ENCODE measurements around the gene TOR1A. TPM values are rescaled to one million over a fixed set of nuclear protein-coding genes. Genes with fewer than 3 reads are reported as not detected.

The TOR1A gene
- total and polyA plus RNA-seq, 2 donors (not counting 1 experiment from before 2014, with no cell fraction given): 31.5 to 80.2 TPM

DNA sequence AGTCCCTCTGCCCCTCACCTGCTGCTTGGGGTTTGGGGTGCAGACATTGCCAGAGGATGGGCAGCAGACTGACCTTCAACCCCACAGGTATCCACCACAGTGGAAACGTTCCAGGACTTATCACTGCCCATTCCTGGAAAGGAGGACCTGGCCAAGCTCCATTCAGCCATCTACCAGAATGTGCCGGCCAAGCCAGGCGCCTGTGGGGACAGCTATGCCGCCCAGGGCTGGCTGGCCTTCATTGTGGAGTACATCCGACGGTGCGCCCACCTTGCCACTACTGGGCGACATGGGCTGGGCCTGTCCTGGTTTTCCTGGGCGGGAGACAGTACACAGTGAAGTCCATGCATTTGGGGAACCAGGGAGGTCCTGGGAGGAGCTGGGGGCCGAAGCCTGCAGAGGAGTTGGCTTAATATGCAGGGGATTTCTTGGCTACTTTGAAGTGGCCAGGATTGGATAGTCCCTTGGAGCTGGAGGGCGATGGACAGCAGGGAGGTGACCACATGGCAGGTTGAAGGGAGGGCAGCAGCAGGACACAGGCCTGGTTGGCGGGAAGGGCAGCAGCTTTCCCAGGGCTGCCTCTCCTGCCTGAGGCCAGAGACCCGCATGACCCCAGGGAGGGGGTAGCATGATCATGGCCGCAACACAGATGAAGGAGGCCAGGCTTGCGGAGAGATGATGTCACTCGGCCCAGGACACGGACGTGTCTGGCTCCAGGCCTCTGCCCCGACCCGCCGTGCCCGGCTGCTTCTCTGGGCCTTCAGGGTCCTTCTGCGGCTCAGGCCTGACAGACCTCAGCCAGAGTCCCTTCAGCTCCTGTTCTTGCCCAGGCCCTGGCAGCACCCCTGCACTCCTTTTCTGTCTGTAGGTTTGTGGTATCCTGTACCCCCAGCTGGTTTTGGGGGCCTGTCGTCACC lies 45.9 kb upstream of the TOR1A start:
- Histone ChIP-seq H3K4me1 (ENCODE audit: control insufficient read depth, extremely low read depth, insufficient read depth, low read length) (no peaks in the 10 kb centered on the region), H3K9ac (ENCODE audit: insufficient read depth, low read length) (no peak overlapping the region), H3K9me3 (ENCODE audit: control insufficient read depth, insufficient read depth, low read depth, low read length) (no peaks in the 10 kb centered on the region), H3K27ac (ENCODE audit: insufficient read depth, low read length) (no peak overlapping the region), H3K27me3 (ENCODE audit: control insufficient read depth, insufficient read depth, low read length) (no peaks in the 10 kb centered on the region), H2AFZ (ENCODE audit: low read length) (no peak overlapping the region), H4K20me1 (ENCODE audit: control insufficient read depth, extremely low read depth, insufficient read depth, low read length) (no peaks in the 10 kb centered on the region), H3K36me3 (ENCODE audit: control insufficient read depth, insufficient read depth, low read length) (no peaks in the 10 kb centered on the region), H3K79me2 (ENCODE audit: control insufficient read depth, insufficient read depth, low read length) (no peaks in the 10 kb centered on the region), H3K4me3 (replicated peaks in 1 of 4; ENCODE audit: control extremely low read depth in 1 of 4, insufficient read depth in 1 of 4, low read depth in 3 of 4, low read length in 4 of 4) (no peak overlapping the region), H3K4me2 (ENCODE audit: extremely low read depth, insufficient read depth, low read length) (no peak overlapping the region)
- TF ChIP-seq EZH2 (IDR thresholded peaks at IDR 0.05; ENCODE audit: low read length, missing control alignments): no peak
- TF ChIP-seq CTCF (conservative IDR thresholded peaks at IDR 0.05 in 1 of 2, IDR thresholded peaks at IDR 0.05 in 1 of 2; ENCODE audit: low read depth in 1 of 2, low read length in 2 of 2): no peak
- no peak for DNase-seq (ENCODE audit: low read depth in 2 of 2)

DNA sequence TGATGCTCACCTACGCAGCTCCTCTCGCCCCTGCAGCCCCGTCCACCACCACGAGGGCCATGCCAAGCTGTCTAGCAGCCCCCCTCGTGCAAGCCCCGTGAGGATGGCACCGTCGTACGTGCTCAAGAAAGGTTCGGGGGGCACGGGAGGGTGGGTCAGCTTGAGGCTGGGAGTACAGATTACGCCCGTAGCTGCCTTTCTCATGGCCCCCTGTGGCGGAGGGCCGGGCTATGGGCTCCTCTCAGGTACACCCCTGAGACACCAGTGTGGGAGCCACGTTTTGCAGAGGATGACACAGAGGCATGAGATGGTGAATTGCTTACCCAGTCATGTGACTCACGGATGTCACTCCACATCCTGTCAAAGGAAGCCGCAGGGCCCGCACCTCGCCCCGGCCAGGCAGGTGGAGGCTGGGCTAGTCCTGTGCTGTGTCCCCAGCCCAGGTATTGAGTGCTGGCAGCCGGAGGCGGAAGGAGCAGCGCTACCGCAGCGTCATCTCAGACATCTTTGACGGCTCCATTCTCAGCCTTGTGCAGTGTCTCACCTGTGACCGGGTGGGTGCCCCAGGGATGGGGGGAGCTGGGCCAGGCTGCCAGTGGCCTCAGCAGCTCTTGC lies 45.0 kb upstream of the TOR1A start:
- DNase-seq (ENCODE audit: low read depth in 2 of 2): no peak
- Histone ChIP-seq H3K79me2 (ENCODE audit: control insufficient read depth, insufficient read depth, low read length) (no peaks in the 10 kb centered on the region), H2AFZ (ENCODE audit: low read length) (no peak overlapping the region), H3K4me2 (ENCODE audit: extremely low read depth, insufficient read depth, low read length) (no peak overlapping the region), H4K20me1 (ENCODE audit: control insufficient read depth, extremely low read depth, insufficient read depth, low read length) (no peaks in the 10 kb centered on the region), H3K4me1 (ENCODE audit: control insufficient read depth, extremely low read depth, insufficient read depth, low read length) (no peaks in the 10 kb centered on the region), H3K36me3 (ENCODE audit: control insufficient read depth, insufficient read depth, low read length) (no peaks in the 10 kb centered on the region), H3K4me3 (replicated peaks in 1 of 4; ENCODE audit: control extremely low read depth in 1 of 4, insufficient read depth in 1 of 4, low read depth in 3 of 4, low read length in 4 of 4) (no peak overlapping the region), H3K27ac (ENCODE audit: insufficient read depth, low read length) (no peak overlapping the region), H3K9ac (ENCODE audit: insufficient read depth, low read length) (no peak overlapping the region), H3K27me3 (ENCODE audit: control insufficient read depth, insufficient read depth, low read length) (no peaks in the 10 kb centered on the region), H3K9me3 (ENCODE audit: control insufficient read depth, insufficient read depth, low read depth, low read length) (no peaks in the 10 kb centered on the region)
- no peak for TF ChIP-seq CTCF (conservative IDR thresholded peaks at IDR 0.05 in 1 of 2, IDR thresholded peaks at IDR 0.05 in 1 of 2; ENCODE audit: low read depth in 1 of 2, low read length in 2 of 2)
- no peak for TF ChIP-seq EZH2 (IDR thresholded peaks at IDR 0.05; ENCODE audit: low read length, missing control alignments)

DNA sequence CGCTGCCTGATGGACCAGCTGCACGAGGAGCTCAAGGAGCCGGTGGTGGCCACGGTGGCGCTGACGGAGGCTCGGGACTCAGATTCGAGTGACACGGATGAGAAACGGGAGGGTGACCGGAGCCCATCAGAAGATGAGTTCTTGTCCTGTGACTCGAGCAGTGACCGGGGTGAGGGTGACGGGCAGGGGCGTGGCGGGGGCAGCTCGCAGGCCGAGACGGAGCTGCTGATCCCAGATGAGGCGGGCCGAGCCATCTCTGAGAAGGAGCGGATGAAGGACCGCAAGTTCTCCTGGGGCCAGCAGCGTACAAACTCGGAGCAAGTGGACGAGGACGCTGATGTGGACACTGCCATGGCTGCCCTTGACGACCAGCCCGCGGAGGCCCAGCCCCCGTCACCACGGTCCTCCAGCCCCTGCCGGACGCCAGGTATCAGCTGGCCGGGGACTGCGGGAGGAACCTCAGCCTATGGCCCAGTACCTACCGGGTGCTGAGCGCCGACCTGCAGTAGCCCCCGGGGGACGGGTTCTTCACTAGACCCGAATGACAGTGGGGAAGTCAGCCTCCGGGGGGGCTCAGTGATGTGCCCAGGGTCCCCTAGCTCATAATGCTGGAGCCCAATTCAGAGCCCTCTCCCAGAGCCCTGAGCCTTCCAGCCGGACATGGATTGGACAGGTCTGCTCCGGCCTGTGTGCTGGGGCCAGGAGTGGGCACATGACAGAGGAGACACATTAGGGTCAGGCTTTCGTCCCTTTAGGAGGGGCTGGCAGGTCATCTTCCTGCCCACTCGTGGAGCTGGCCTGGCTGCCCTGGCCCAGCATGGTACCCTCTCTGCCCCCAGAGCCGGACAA lies 44.3 kb upstream of the TOR1A start:
- Histone ChIP-seq H3K9me3 (ENCODE audit: control insufficient read depth, insufficient read depth, low read depth, low read length) (no peaks in the 10 kb centered on the region), H3K27ac (ENCODE audit: insufficient read depth, low read length) (no peak overlapping the region), H2AFZ (ENCODE audit: low read length) (no peak overlapping the region), H4K20me1 (ENCODE audit: control insufficient read depth, extremely low read depth, insufficient read depth, low read length) (no peaks in the 10 kb centered on the region), H3K4me3 (replicated peaks in 1 of 4; ENCODE audit: control extremely low read depth in 1 of 4, insufficient read depth in 1 of 4, low read depth in 3 of 4, low read length in 4 of 4) (no peak overlapping the region), H3K79me2 (ENCODE audit: control insufficient read depth, insufficient read depth, low read length) (no peaks in the 10 kb centered on the region), H3K36me3 (ENCODE audit: control insufficient read depth, insufficient read depth, low read length) (no peaks in the 10 kb centered on the region), H3K4me1 (ENCODE audit: control insufficient read depth, extremely low read depth, insufficient read depth, low read length) (no peaks in the 10 kb centered on the region), H3K27me3 (ENCODE audit: control insufficient read depth, insufficient read depth, low read length) (no peaks in the 10 kb centered on the region), H3K4me2 (ENCODE audit: extremely low read depth, insufficient read depth, low read length) (no peak overlapping the region), H3K9ac (ENCODE audit: insufficient read depth, low read length) (no peak overlapping the region)
- TF ChIP-seq CTCF (conservative IDR thresholded peaks at IDR 0.05 in 1 of 2, IDR thresholded peaks at IDR 0.05 in 1 of 2; ENCODE audit: low read depth in 1 of 2, low read length in 2 of 2) (no peak), EZH2 (IDR thresholded peaks at IDR 0.05; ENCODE audit: low read length, missing control alignments) (no peak)
- no peak for DNase-seq (ENCODE audit: low read depth in 2 of 2)
